Measurements from ENCODE around the gene STAMBPL1.

Gene STAMBPL1

GRCh38 chr10:88879534-88880281, at the start of gene STAMBPL1:
Gene STAMBPL1, plus strand, starts transcription at chr10:88880245. Its CDS starts 21,464 bp downstream, at chr10:88901709.
- in situ Hi-C loops (cut with MboI; ENCODE audit: low sequenced_read_pairs): no loop called here

GRCh38 chr10:88830643-88831268, 49.3 kb upstream of the STAMBPL1 start:
- in situ Hi-C loops (cut with MboI; ENCODE audit: low sequenced_read_pairs): no loop called here

- in situ Hi-C loops (cut with MboI; ENCODE audit: low sequenced_read_pairs): no loop called here
These were observed 48.3 kb upstream of the STAMBPL1 start for GRCh38 chr10:88831709-88832108.

GRCh38 chr10:88832376-88832775, 47.7 kb upstream of the STAMBPL1 start:
- in situ Hi-C loops (cut with MboI; ENCODE audit: low sequenced_read_pairs): no loop called here

- in situ Hi-C loops (cut with MboI; ENCODE audit: low sequenced_read_pairs): no loop called here
These were observed 46.9 kb upstream of the STAMBPL1 start for GRCh38 chr10:88833156-88833555.

- in situ Hi-C loops (cut with MboI; ENCODE audit: low sequenced_read_pairs): no loop called here
These were observed 46.3 kb upstream of the STAMBPL1 start for GRCh38 chr10:88833723-88834122.

- in situ Hi-C loops (cut with MboI; ENCODE audit: low sequenced_read_pairs): loop anchor here (5.0 kb wide), 1 partner anchor 97 kb away; no protein-coding TSS in a partner anchor
These were observed 44.7 kb upstream of the STAMBPL1 start for GRCh38 chr10:88835096-88835909.

GRCh38 chr10:88835910-88836221, 44.2 kb upstream of the STAMBPL1 start:
- in situ Hi-C loops (cut with MboI; ENCODE audit: low sequenced_read_pairs): loop anchor here (5.0 kb wide), 1 partner anchor 96 kb away; no protein-coding TSS in a partner anchor

- in situ Hi-C loops (cut with MboI; ENCODE audit: low sequenced_read_pairs): loop anchor here (5.0 kb wide), 1 partner anchor 95 kb away; no protein-coding TSS in a partner anchor
These were observed 42.4 kb upstream of the STAMBPL1 start for GRCh38 chr10:88837632-88838031.

- in situ Hi-C loops (cut with MboI; ENCODE audit: low sequenced_read_pairs): loop anchor here (5.0 kb wide), 1 partner anchor 93 kb away; no protein-coding TSS in a partner anchor
These were observed 41.2 kb upstream of the STAMBPL1 start for GRCh38 chr10:88838766-88839350.

GRCh38 chr10:88840104-88840503, 39.9 kb upstream of the STAMBPL1 start:
- in situ Hi-C loops (cut with MboI; ENCODE audit: low sequenced_read_pairs): no loop called here

GRCh38 chr10:88840881-88841280, 39.2 kb upstream of the STAMBPL1 start:
- in situ Hi-C loops (cut with MboI; ENCODE audit: low sequenced_read_pairs): no loop called here

GRCh38 chr10:88841316-88842111, 38.5 kb upstream of the STAMBPL1 start:
- in situ Hi-C loops (cut with MboI; ENCODE audit: low sequenced_read_pairs): no loop called here

- in situ Hi-C loops (cut with MboI; ENCODE audit: low sequenced_read_pairs): no loop called here
These were observed 36.9 kb upstream of the STAMBPL1 start for GRCh38 chr10:88843171-88843570.

- in situ Hi-C loops (cut with MboI; ENCODE audit: low sequenced_read_pairs): no loop called here
These were observed 31.5 kb upstream of the STAMBPL1 start for GRCh38 chr10:88848499-88848898.

- in situ Hi-C loops (cut with MboI; ENCODE audit: low sequenced_read_pairs): no loop called here
These were observed 30.8 kb upstream of the STAMBPL1 start for GRCh38 chr10:88849234-88849633.

GRCh38 chr10:88850712-88851111, 29.3 kb upstream of the STAMBPL1 start:
- in situ Hi-C loops (cut with MboI; ENCODE audit: low sequenced_read_pairs): no loop called here

- in situ Hi-C loops (cut with MboI; ENCODE audit: low sequenced_read_pairs): no loop called here
These were observed 28.3 kb upstream of the STAMBPL1 start, which contains the start of gene ANKRD22 for GRCh38 chr10:88851706-88852105. Gene ANKRD22, minus strand, starts transcription at chr10:88851844. Its CDS starts 237 bp downstream, at chr10:88851607.

- in situ Hi-C loops (cut with MboI; ENCODE audit: low sequenced_read_pairs): no loop called here
These were observed 27.7 kb upstream of the STAMBPL1 start for GRCh38 chr10:88852327-88852726.
